HG02571 (cell line): ENCODE results near the gene IFI30.
A peak's percentile ranks its signal among the peaks of the same experiment; 100 is the strongest.
"Not testable (repeated sequence)": the region's sequence is repeated elsewhere in the genome, so short reads cannot be mapped to it uniquely, and the experiment has no call there.

ENCODE experiments used
- ATAC-seq: cut with Tn5 transposase; IDR thresholded peaks from one replicate; pipeline ENCODE4 v1.9.1; 2021; ENCODE audit warnings: mild to moderate bottlenecking, moderate library complexity; ENCODE audit not compliant: unreplicated experiment

Gene IFI30

GRCh38 chr19:18152442-18152816, 21.2 kb upstream of the IFI30 start:
- peak; percentile 65 for ATAC-seq

- peak; percentile 61 for ATAC-seq
Observed at GRCh38 chr19:18152817-18153555, 20.6 kb upstream of the IFI30 start, which contains the start of gene PIK3R2. TSS of gene PIK3R2 (plus strand) at chr19:18153163. CDS start at chr19:18155880, 2,717 bp downstream.

- no peak for ATAC-seq
Observed at GRCh38 chr19:18153556-18154134, 20.0 kb upstream of the IFI30 start.

GRCh38 chr19:18155095-18156087, 18.2 kb upstream of the IFI30 start:
- ATAC-seq, result no peak

GRCh38 chr19:18156268-18156667, 17.3 kb upstream of the IFI30 start:
- ATAC-seq, result no peak

- ATAC-seq, result no peak
Observed at GRCh38 chr19:18156841-18157464, 16.7 kb upstream of the IFI30 start.

- ATAC-seq, result no peak
Observed at GRCh38 chr19:18157465-18158063, 16.0 kb upstream of the IFI30 start.

- no peak for ATAC-seq
Observed at GRCh38 chr19:18158467-18158866, 15.1 kb upstream of the IFI30 start.

GRCh38 chr19:18159059-18159616, 14.5 kb upstream of the IFI30 start:
- not testable (repeated sequence) for ATAC-seq

- no peak for ATAC-seq
Observed at GRCh38 chr19:18159810-18160209, 13.8 kb upstream of the IFI30 start.

- no peak for ATAC-seq
Observed at GRCh38 chr19:18160493-18160970, 13.1 kb upstream of the IFI30 start.

- peak; percentile 50 for ATAC-seq
Observed at GRCh38 chr19:18160971-18161635, 12.5 kb upstream of the IFI30 start.

GRCh38 chr19:18161636-18162002, 12.0 kb upstream of the IFI30 start:
- no peak for ATAC-seq

- no peak for ATAC-seq
Observed at GRCh38 chr19:18164072-18164471, 9.5 kb upstream of the IFI30 start.

GRCh38 chr19:18165794-18166544, 7.6 kb upstream of the IFI30 start:
- ATAC-seq, result no peak

- no peak for ATAC-seq
Observed at GRCh38 chr19:18167011-18167410, 6.6 kb upstream of the IFI30 start.

- no peak for ATAC-seq
Observed at GRCh38 chr19:18167975-18168645, 5.5 kb upstream of the IFI30 start.

GRCh38 chr19:18168673-18169381, 4.8 kb upstream of the IFI30 start:
- no peak for ATAC-seq
